SK-N-MC (cell line): ENCODE data around the gene PTPN22.

Experiments
- EZH2 ChIP-seq: fragments of 200-600 bp; sonication (generic); IDR thresholded peaks from one replicate; pipeline ENCODE4 v1.6.1; 2017; ENCODE audit warnings: antibody characterized with exemption
- FOXP2 ChIP-seq: optimal IDR thresholded peaks from 2 replicates; pipeline ENCODE3; 2011; ENCODE audit warnings: mild to moderate bottlenecking, moderate library complexity; ENCODE audit not compliant: insufficient read depth; ENCODE audit errors: extremely low read length, control extremely low read depth
- POLR2AphosphoS5 ChIP-seq: IDR thresholded peaks from 2 replicates; pipeline ENCODE4 v1.6.1; 2012; ENCODE audit warnings: mild to moderate bottlenecking, low read depth, low read length, borderline replicate concordance

DNA sequence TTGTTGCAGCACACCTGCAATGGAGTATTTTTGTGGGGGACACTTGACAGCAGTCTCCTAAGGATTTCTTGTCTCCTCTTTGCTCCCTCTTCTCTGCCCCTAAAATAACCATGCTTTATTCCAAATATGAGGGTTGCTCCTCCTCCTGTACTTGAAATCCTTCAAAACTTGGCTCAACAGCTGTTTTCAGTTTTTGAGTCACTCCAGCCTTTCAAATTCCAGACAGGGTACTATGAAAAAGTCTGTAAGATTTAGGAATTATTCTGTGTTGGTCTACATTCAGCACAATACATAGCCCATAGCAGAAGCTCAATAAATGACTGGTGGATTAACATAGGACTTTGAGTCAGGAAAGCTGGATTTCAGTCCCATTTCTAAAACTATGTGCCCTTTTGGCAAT, 27.6 kb upstream of the PTPN22 start:
- TF ChIP-seq EZH2 (no peak), POLR2AphosphoS5 (no peak), FOXP2 (no peak)
